Activated T-helper 9 cell treated with anti-CD3 and anti-CD28 coated beads, Interleukin-2, amount 50 U/mL, for 16 hours (primary cell): ENCODE results near the gene S1PR3.

Experiments
- DNase-seq: peaks from one replicate; pipeline ENCODE4 v3.0.0-alpha.2; 2020; ENCODE audit warnings: low read depth

The S1PR3 gene

DNA sequence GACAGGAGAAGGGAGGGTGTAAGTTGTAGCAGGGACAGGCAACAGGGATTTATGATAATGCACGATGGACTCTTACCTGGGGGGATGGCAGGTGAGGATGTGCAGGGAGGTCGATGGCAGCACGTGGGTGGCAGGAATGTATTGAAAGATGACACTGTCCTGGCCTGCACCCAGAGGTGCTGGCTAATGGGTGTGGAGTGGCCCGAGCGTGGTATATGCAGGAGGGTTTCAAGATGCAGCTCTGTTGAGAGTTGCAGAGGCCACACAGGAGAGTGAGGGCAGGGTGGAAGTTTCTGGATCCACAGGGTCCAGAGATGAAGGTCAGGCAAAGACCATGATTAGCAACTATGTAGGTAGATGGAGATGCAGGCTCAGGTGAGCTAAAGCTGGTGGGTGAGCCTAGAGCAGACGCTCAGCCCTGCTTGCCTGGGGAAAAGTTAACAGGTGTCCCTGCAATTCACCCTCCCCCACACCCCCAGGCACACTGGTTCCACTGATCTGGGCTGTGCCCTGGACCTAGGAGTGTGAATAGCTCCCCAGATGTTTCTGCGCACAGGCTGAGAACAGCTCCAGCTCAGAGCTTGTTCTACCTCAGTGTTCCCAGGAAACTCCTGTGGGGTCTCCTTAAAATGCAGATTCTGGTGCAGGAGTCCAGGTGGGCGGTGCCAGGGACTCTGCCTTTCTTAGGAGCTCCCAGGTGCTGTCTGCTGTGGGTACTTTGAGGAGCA, 21.5 kb upstream of the S1PR3 start:
- DNase-seq, result no peak

DNA sequence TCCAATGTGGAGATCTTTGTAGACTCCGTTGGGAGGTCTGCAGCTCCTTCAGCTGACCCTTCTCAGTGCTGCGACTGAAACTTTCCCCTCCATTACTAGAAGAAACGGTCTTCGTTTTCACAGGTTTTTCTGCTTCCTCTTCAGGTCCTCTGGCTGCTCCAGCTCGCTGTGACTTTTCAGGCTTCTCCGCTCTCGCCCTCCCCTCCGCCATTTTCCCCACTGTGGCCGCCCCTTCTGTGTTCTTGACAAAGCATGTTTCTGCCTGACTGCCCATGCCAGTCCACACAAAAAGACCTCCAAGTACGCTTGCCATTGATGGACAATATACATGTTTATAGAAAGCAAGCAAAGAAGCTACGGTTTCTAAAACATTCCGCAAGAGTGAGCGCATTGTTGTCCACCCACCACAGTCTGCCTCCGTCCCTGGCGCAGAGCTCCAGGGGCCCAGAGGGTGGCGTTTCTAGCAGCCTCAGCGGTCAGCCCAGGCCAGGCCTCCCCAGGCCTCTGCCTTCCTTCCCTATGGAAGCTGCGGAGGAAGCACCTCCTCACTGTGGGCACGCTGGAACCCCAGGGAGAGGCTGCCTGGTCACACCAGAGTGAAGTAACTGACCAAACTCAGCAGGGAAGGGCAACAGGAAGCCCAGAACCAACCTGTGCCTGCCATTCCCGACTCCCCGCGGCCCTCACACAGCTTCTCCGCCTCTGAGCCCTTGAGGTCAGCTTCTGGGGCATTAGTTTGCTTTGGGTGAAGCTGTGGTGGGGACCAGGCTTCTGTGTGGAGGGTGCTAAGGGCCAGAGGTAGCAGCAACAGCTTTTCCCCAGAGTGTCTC, 19.9 kb upstream of the S1PR3 start:
- no peak for DNase-seq

DNA sequence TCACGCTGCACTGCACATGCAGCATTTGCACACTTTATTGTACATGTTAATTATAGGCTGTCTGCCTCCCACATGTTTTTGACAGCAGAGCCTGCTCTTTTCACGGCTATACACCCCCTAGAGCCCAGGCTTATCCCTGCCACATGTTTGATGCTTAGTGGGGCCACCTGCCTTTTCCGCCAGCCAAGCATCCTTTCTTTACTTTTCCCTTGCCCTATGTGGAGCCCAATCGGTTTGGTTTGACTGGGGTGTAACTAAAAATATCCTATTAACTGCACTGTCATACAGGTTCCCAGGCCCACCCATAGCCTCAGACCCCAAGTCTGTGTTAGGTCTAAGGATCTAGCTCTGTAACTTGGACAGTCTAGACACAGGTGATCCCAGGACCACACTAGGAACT, 18.9 kb upstream of the S1PR3 start:
- no peak for DNase-seq

- DNase-seq, result no peak
These were observed 17.8 kb upstream of the S1PR3 start for GRCh38 chr9:88973281-88974045.

DNA sequence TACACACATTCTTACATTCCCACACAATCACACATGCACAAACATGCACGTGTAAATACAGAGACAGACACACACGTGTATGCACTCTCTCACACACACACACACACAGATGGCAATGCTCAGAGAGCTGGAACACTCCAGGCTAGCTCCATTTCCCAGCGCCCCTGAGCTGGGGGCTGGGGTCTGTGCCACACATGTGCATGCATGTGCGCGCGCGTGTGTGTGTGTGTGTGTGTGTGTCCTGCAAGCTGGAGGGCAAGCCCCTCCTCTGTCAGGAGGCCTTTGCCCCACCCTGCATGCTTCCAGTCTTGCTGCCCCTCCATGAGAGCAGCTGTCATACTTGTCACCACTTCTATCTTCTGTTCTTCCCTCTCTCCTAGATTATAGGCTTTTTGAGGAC, 16.6 kb upstream of the S1PR3 start:
- no peak for DNase-seq

- no peak for DNase-seq
These were observed 15.0 kb upstream of the S1PR3 start for GRCh38 chr9:88975966-88976889.

GRCh38 chr9:88976890-88977257, 14.4 kb upstream of the S1PR3 start:
- DNase-seq, result no peak

DNA sequence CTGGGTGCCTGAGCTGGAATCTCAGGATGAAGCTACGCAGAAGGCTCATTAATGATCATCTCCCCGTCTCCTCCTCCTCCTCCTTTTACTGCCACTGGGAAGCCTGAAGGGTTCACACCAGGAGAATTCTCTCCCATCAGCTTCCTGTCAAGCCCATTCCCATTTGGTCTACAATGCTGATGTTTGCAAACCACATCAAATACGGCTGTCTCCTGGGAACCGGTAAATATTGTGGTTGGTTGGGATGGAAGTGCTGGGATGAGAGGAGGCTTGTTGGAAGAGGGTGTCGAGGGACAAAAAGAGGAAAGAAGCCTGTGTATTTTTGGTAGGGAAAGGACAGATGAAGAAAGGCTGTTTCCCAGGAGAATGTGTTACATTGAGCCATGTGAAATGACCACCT, 13.2 kb upstream of the S1PR3 start:
- no peak for DNase-seq

- no peak for DNase-seq
These were observed 12.2 kb upstream of the S1PR3 start for GRCh38 chr9:88979021-88979420.

GRCh38 chr9:88979791-88980190, 11.5 kb upstream of the S1PR3 start:
- DNase-seq, result no peak

DNA sequence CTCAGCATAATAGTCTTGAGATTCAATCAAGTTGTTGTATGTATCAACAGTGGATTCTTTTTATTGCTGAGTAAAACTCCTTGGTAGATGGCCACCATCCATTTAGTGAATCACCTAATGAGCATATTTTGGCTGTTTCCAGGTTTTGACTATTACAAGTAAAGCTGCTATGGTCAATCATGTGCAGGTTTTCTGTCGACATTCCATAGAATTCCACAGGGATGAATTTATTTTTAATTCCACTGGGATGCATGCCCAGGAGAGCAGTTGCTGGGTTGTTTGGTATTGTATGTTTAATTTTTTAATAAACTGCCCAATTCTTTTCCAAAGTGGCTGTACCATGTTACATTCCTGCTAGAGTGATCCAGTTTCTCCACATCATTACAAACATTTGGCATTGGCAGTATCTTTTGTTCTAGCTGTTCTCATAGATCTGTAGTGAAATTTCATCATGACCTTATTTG, 10.5 kb upstream of the S1PR3 start:
- no peak for DNase-seq

GRCh38 chr9:88983865-88984542, 7.3 kb upstream of the S1PR3 start:
- DNase-seq, result no peak

- no peak for DNase-seq
These were observed 6.8 kb upstream of the S1PR3 start for GRCh38 chr9:88984543-88984883.

DNA sequence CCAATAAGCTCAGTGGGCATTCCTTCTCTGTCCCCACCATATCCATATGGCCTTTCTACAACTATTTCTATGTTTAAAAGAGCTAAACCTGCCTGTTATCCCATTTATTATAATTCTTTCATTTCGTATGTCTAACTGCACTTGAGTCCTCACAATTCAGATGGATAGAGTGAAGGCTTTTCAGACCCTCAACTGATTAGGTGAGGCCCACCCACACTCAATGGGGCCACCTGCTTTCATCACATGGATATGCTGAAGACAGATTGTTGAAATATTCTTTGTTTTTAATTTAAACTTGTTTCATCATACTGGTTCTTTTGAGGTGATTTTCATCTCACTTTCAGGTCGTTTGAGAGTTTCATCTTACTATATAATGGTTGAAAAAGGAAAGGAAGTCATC, 5.7 kb upstream of the S1PR3 start:
- no peak for DNase-seq

GRCh38 chr9:88986776-88987175, 4.5 kb upstream of the S1PR3 start:
- no peak for DNase-seq

- DNase-seq, result no peak
These were observed 3.6 kb upstream of the S1PR3 start for GRCh38 chr9:88987661-88988060.

- no peak for DNase-seq
These were observed 2.2 kb upstream of the S1PR3 start for GRCh38 chr9:88988796-88989641.

DNA sequence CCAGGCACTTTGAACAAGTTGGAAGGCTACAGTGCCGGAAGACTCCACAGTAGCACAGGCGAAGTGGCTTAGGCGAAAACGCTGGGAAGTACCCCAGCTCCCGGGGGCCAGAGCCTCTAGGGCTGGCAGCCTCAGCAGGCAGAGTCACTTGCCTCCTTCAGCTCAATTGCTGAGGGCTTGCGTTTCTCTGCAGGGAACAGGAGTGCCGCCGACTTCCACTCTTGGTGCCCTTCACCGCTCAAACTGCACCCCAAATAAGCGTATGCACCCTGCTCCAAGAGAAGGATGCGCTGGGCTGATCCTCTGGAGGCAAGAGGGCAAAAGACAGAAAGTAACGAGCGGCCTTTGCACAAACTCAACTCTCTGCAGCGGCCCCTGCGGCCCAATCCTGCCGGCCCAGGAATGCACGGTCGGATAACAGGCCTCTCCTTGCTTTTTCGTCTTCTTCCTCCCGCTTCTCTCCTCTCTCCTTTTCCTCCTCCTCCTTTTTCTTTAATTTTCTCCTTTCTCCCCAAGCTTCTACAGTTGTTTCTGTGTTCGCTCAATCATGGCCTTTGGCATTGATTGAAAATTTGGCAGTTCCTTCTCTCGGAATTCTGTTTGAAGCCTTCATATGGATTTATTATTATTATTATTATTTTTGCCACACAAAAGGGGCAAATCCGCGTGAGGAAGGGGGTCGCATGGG, 1.1 kb upstream of the S1PR3 start:
- no peak for DNase-seq

- no peak for DNase-seq
These were observed 571 bp upstream of the S1PR3 start for GRCh38 chr9:88990729-88991065.

- no peak for DNase-seq
These were observed 1.3 kb downstream of the S1PR3 start for GRCh38 chr9:88992556-88992955.
